ENCODE data around the gene HEXD.

DNA sequence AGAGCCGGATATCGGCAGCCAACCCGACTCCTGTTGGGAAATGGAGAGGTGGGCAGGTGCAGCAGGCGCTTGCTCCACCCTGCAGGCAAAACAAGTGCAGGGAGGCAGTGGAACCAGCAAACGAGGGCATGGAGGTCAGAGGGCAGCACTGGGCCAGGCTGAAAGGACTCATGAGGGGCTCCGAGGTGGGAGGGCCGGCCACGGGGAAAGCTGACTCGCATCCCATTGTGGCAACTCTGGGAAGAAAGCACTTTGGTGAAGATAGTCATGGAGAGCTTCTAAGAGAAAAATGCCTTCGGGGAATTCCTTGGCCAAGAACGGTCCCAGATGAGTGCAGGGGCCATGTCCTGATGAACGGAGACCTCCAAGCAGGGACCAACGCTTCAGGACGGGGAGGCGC, 28.0 kb downstream of the HEXD start:
- TF ChIP-seq TAF1 (IDR thresholded peaks at IDR 0.05; ENCODE audit: borderline replicate concordance, low read depth, low read length) (no peak), POLR2A (IDR thresholded peaks at IDR 0.05; ENCODE audit: low read depth, low read length) (no peak), POLR2AphosphoS5 (IDR thresholded peaks at IDR 0.05; ENCODE audit: low read depth, low read length) (no peak)

Data from GM12892 (cell line).